Measurements from ENCODE around the gene OLA1.

Gene OLA1

GRCh38 chr2:174058456-174058855, 189.9 kb downstream of the OLA1 start:
- no peak for DNase-seq

DNA sequence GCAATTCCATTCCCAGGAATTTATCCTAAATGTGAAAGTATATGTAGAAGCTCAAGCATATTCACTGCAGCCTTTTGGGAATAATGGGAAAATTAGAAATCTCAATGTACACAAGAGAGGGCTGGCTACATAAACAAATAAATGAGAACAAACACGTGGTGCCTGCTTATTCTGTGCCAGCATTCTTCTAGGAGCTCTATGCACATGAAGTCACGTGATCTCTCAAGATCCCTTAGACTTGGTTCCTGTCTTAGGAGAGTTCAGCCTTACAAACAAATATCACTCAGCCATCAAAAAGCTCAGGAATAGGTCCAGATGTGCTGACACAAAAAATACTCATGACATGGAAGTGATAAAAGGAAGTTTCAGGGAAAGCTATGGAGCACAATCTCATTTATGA, 190.3 kb downstream of the OLA1 start:
- DNase-seq: no peak

- DNase-seq: no peak
Measured at GRCh38 chr2:174054926-174055325, 193.4 kb downstream of the OLA1 start.

DNA sequence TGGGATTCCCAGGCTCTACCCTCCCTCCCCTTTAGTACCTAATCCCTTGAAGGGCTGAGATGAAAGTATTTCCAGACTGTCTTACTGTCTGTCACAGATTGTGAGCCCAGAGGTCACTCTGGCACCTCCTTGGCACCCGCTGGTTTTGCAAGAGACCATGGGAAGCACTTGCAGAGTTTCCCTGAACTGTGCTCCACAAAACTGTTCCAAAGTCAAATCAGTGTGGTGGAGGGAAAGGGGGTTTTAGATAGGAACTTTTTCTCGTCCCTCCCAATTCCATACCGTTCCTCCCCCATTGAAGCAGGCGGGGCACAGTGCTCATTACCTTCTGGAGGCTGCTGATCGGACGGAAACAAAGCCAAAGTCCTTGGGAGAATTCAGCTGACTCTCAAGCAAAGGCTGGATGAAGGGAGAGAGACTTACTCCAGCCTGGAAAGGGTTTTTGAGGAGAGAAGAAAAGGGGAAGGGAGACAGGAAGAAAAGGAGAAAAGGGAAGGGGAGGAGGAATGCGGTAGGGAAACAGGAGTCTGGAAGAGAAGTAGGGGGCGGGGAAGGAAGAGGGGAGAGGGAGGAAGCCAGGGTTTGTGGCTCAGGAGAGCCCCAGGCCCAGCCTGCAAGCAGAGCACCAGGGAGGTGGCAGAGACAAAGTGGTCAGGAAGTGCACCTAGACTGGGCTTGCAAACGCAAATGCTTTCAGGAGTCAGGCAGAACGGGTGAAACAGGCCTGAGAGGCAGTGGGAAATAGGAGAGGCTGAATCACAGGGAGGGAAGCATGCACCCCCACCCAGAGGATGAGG, 194.8 kb downstream of the OLA1 start:
- no peak for DNase-seq

DNA sequence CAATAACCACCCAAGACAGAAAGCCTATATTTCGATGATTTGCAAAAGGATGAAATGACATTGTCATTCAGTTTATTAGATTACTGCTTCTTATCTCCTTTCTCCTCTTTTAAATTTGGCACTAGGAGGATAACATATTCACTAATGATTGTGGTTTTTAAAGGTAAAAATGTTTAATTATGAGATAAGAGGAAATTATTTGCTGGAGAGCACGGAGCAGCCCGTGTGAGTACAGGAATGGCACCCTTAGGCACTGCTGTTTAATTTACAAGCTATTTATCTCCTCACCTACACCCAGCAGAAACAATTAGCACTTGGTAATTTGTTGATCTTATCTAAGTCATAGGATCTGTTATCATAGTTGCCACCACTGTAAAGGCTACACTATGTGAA, 195.8 kb downstream of the OLA1 start:
- no peak for DNase-seq

- DNase-seq: no peak
Measured at GRCh38 chr2:174051741-174052583, 196.4 kb downstream of the OLA1 start.

- DNase-seq: no peak
Measured at GRCh38 chr2:174051068-174051467, 197.3 kb downstream of the OLA1 start.

- DNase-seq: no peak
Measured at GRCh38 chr2:174049895-174050294, 198.4 kb downstream of the OLA1 start.

- DNase-seq: no peak
Measured at GRCh38 chr2:174048243-174048642, 200.1 kb downstream of the OLA1 start.

DNA sequence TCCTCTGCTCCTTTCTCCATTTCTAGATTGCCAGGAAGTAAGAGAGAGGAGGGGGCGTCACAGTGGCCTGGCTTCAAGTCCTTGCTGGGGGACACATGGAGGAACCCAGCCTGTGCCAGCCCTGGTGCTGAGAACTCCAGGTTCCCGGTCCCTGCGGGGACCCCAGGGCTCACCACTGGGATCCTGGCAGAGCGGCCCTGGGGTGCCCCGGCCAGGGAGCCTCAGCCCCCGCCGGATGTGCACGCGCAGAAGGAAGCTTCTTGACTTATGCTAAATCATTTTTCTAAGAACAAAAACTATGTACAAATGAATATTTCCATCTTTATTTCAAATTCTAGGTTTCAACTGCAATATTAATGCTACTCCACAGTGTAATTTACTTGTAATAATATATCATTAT, 200.6 kb downstream of the OLA1 start:
- DNase-seq: no peak

GRCh38 chr2:174046172-174046571, 202.2 kb downstream of the OLA1 start:
- no peak for DNase-seq

DNA sequence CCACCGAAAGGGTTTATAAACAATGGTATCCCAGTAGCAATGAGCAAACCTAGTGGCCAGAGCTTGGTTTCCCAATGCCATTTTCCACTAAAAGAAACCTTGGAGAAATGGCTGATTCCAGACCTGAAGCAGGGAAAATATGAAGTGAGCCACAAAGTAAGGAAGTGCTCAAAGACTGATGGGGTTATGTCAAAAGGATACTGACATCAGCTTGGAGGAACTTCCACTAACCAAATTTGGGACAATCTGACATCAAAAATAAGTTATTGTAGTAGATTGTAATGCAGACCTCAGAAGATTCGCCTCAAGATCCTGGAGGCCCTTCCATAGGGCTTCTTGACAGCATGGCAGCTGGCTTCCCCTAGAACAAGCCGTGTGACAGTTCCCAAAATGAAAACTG, 203.8 kb downstream of the OLA1 start:
- no peak for DNase-seq

- no peak for DNase-seq
Measured at GRCh38 chr2:174040417-174040701, 208.0 kb downstream of the OLA1 start.

DNA sequence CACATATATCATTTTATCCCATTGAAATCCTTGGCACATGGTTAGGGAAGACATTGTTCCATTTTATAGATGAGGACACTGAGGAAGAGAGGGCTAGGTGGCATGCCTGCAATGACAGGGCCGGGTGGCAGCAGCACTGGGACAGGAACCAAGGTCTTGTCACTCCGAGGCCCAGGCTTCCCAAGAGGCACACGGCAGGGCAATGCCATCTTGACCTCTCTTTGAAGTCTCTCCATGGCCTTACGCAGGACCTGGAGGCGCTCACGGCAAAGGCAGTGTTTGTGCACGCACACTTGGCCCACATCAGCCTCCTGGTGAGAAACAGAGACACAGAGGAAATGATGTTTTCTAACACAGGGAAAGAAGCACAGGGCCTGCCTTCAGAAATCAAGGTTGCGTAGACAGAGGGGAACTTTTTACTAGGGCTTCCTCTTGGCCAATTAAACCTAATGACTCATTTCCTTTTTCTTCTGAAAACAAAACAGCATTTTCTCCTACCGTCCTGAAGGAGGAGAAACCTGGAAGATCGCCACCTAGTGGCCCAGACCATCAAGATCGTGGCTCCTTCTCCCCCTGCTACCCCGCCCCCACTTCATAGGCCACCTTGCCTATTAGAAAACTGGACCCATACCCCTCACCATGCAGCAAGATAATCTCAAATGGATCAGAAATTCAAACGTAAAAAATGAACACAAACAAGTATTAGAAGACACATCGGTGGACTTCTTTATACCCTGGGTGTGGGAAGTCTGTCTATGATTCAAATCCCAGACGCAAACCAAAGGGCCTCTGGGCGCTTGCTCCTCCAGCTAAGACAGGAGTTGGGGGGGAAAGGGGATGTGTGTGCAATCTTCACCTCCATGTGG, 208.5 kb downstream of the OLA1 start:
- peak; percentile 68 for DNase-seq

GRCh38 chr2:174038462-174038861, 209.9 kb downstream of the OLA1 start:
- no peak for DNase-seq

GRCh38 chr2:174036825-174037224, 211.5 kb downstream of the OLA1 start:
- no peak for DNase-seq

DNA sequence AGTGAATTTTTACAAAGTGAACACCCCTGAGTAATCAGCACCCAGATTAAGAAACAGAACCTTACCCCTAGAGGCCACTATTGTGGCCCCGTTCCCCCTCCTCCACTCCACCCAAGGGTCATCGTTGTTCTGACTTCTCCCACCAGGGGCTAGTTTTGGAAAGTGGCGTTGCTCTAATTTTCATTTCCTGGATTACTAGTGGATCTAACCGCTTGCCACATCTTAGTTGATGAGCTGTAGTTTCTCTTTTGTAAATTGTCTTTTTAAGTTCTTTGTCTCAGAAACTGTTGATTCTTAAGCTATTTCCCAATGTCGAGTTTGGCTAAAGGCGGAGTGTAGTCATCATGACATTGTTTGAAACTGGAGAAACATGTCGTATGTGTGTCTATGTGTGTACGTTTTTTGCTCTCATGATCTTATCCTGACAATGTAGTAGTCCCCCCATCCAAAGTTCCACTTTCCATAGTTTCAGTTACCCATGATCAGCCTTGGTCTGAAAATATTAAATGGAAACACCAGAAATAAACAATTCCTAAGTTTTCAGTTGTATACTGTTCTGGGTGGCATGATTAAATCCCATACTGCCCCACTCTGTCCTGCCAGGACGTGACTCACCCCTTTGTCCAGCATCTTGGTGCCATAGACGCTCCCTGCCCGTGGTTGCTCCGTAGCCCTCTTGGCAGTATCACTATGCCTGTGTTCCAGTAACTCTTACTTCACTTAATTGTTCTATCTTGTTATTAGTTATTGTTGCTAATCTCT, 212.2 kb downstream of the OLA1 start:
- DNase-seq: no peak

DNA sequence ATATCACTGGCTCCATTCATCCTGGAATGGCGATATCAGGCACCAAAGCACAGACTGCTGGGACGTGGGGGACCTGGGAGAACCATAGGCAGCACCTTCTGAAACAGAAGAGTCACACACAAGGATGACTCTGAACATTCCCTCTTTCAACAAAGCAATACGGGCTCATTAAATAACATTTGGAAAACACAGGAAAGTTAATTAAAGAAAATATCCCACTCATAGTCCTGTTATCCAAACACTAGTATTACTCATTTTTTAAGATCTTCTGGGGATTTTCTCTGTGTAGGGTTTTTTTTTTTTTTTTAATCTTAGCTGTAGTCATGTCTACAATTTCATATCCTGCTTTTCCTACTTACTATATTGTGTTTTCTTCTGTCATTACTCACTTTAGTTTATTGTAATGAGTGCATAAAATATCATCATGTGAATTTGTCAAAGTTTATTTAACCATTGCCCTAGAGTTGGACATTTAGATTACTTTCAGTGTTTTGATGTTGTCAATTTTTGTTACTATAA, 213.2 kb downstream of the OLA1 start:
- DNase-seq: no peak

DNA sequence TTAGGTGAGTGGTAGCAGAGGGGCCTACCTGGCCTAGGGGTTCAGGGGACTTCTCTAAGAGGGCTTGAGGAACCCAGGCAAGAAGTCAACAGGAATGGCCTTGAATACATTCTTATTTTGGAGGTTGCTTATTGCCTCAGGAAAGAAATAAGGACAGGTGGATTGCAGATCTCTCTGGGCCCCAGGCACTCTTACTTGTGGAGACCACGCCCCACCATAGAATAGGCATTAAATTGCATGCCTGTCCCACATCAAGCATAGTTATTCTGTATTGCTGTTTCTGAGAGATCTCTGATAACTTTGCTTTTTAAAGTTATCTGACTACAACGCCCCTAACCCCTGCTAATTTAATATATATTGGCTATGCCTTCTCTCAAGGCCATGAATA, 215.2 kb downstream of the OLA1 start:
- no peak for DNase-seq

- no peak for DNase-seq
Measured at GRCh38 chr2:174031226-174031625, 217.1 kb downstream of the OLA1 start.

DNA sequence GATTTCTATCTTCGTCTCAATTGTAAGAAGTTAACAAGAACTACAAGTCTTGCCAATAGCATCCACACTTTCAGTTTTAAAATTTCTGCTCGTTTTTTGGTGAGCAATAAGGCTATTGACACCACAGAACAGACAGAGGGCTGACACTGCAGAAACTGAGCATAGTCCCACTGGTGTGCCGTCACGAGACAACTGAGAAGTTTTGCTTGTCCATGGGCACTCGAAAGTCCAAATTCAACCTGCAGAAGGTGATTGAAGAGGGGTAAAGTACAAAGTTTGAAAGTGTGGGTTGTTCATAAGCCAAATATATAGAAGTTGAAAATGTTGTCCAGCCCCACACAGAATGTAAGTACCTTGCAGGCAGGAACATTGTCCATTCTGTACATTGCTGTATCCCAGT, 219.4 kb downstream of the OLA1 start:
- DNase-seq: no peak

- DNase-seq: no peak
Measured at GRCh38 chr2:174027956-174028355, 220.4 kb downstream of the OLA1 start.

Data from NK-92 treated with Interleukin-12 subunit alpha and Interleukin-12 subunit beta, amount 100 ng/mL, for 24 hours (cell line).